HG03565 (cell line): ENCODE measurements around the gene LIFR.
"Not testable (repeated sequence)": the region's sequence is repeated elsewhere in the genome, so short reads cannot be mapped to it uniquely, and the experiment has no call there.

ENCODE experiments used
- ATAC-seq: cut with Tn5 transposase; IDR thresholded peaks from one replicate; pipeline ENCODE4 v1.9.1; 2021; ENCODE audit warnings: mild to moderate bottlenecking, moderate library complexity; ENCODE audit not compliant: unreplicated experiment

Gene LIFR

DNA sequence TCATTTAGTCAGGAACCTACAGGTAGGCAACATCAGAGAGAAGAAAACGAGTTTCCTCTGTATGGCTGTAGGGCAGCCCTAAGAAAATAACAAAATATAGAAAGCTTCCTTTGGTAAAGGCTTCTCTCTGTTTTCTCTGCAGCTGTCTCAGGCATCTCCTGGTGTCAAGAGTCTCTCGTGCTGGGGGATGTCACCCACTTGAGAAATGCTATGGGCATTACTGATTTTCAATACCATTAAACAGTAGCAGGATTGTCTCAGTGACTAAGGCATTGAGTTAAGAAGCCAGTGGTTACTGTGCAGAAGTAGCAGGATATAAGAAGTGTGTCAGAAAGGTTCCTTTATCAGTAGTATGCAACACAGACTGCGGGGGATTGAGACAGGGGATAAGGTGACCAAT lies 32.4 kb downstream of the LIFR start:
- ATAC-seq, result no peak

DNA sequence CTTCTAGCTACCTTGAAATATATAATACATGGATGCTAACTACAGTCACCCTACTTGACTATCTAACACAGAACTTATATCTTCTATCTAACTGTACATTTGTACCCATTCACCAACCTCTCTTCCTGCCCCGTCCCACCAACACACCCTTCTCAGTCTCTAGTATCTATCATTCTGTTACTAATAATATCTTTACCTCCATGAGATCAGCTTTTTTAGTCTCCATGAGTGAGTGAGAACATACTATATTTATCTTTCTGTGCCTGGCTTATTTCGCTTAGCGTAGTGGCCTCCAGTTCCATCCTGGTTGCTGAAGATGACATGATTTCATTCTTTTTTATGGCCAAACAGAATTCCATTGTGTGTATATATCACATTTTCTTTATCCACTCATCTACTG lies 37.0 kb downstream of the LIFR start:
- ATAC-seq, result no peak

DNA sequence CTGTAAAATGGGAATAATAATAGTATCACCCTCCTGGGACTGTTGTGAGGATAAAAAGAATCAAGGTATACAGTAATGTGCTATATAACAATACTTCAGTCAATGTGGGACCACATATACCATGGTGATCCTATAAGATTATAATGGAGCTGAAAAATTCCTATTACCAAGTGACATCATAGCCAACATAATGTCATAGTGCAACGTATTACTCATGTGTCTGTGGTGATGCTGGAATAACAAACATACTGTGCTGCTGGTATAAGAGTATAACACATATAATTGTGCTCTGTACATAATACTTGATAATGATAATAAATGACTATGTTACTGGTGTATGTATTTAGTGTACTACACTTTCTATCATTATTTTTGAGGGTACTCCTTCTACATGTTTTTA lies 38.1 kb downstream of the LIFR start:
- ATAC-seq, result no peak

DNA sequence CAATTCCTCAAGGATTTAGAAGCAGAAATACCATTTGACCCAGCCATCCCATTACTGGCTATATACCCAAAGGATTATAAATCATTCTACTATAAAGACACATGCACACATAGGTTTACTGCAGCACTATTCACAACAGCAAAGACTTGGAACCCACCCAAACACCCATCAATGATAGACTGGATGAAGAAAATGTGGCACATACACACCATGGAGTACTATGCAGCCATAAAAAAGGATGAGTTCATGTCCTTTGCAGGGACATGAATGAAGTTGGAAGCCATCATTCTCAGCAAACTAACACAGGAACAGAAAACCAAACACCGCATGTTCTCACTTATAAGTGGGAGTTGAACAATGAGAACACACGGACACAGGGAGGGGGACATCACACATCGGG lies 39.8 kb downstream of the LIFR start:
- not testable (repeated sequence) for ATAC-seq

DNA sequence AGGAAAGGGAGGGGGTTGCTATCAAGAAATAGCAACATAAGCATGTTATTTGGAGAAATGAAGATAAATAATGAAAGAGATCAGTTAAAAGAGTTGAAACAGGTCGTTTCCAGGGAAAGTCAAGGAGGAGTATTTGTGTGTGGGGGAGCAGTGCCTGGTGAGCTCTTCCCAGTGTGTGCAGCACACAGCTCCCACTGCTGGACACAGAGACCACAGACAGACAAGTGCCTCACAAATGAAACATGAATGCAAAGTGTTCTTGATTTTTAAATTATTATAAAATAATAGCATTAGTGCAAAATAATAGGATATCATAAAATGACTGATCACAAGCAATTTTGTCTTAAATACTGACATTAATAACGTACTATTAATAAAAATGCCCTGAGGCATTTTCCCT lies 40.8 kb downstream of the LIFR start:
- no peak for ATAC-seq

DNA sequence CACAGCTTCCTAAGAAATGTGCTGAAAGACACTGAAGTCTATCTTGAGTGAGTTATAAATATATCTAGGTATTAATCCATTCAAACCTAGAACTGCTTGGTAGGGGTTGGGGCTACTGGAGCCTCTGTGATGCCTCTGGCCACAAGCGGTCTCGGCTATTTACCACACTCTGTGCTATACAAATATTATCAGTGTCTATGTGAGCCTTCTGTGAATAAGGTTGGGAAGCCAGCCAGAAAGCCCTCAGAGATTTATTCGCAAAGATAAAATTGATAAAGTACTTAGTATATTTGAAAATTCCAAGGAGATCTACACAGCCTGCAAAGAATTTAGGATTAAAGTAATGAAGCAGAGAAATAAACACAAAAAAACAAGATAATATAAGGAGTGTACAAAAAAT lies 41.4 kb downstream of the LIFR start:
- ATAC-seq, result no peak

DNA sequence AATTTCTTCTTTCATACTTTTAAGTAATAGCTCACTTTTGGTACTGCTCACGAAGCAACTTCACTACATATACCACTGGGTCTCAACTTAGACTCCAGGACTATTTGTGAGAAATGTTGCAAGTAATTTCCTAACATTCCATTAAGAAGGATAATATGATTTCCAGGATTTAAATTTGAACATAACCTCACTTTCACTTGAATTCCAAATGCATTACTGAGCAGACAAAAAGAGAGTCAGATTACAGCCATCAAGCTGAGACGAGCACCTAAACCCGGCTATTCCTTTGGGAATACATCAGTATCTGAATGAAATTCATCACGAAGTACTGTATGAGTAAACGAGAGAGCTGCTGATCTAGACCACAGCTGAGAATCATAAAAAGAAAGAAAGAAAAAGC lies 47.3 kb downstream of the LIFR start:
- ATAC-seq, result no peak

DNA sequence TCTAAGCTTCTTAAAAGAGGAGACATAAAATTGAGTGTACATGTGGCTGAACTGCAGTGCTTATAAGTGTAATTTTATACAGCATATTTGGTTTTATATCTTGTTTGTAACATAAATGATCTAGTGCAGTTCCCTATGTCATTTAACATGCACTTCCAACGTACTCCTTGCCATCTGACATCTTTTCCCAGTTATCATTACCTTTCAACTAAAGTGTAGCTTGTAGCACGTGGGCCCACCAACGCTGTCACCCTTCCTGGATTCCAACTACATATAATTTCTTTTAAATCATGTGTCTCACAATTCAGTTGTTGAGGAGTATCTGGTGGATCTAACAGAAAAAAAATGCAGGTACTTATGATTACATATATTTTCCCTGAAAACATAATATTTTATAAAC lies 50.1 kb downstream of the LIFR start:
- no peak for ATAC-seq

DNA sequence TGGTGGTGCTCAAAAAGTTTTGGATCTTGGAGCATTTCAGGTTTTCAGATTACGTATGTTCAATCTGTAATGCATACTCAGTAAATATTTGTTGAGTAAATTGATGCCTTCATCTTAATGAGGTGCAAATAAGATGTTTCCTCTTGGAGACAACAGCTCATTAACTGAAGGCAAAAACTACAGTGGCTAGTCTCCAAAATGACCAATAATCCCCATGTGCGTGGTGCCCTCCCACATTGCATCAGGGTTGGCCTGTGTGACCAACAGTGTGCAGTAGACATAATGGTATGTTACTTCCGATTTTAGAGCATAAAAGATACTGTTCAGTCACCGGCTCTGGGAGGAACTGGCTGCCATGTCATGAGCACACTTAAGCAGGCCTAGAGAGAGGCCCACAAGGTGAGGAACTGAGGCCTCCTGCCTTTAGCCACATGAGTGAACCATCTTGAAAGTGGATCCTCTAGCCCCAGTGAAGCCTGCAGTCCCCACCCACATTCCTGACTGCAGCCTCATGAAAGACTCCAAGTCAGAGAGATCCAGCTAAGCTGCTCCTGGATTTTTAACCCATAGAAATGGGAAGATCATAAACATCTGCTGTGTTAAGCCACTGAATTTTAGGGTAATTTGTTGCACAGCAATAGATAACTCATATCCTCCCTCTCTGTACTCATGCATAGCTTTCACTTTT lies 55.7 kb downstream of the LIFR start:
- no peak for ATAC-seq

DNA sequence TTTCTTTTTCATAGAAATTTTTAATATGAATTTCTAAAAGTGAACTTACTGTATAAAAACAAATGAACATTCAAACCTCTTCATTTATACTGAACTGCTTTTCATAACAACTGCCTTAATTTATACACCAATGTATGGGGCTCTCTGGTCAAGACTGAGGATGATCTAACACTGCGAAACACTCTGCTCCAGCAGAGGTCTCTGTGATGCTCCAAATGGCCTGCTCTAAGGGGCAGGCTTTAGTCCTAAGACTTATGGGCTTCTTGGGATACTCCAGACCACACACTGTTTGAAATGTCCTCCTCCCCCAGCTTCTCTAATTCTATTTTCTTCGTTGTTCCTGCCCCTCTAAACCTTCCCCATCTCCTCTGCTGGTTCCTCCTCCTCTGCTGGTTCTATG lies 58.5 kb downstream of the LIFR start:
- ATAC-seq, result no peak

DNA sequence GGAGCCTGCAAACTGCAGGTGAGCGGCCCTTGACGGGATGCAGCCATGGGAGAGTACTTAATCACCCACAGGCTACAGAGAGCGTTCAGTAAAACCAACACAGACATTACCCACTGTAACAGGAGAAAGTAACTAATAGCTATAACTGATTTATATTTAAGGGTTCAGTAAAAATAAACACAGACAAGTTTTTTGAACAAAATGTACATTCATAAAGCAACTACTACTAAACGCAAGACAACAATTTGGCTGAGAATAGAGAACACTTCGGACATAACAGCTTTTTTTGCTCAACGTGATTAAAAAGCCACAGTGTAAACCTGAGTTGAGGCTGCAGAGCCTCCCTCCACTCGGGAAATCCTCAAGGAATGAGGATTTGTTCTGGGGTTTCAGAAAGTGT lies 61.7 kb downstream of the LIFR start:
- no peak for ATAC-seq

DNA sequence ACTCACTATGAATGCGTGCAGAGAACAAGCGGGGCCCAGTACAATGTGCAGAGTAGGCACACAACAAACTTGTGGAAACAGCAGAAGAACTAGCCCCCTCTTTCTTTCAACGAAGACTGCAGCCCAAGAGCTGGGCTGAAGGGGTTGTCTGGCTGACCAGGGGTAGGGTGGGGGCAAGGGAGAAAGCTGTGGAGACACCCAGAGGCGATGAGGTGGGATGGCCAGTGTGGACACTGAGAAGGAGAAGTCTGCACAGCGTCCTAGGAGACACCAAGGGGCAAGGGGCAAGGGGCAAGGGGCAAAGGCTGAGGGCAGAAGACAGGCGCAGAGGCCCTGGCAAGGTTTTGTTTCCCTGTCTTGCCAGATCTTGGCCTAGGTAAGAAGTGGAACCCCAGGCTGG lies 62.3 kb downstream of the LIFR start:
- no peak for ATAC-seq

DNA sequence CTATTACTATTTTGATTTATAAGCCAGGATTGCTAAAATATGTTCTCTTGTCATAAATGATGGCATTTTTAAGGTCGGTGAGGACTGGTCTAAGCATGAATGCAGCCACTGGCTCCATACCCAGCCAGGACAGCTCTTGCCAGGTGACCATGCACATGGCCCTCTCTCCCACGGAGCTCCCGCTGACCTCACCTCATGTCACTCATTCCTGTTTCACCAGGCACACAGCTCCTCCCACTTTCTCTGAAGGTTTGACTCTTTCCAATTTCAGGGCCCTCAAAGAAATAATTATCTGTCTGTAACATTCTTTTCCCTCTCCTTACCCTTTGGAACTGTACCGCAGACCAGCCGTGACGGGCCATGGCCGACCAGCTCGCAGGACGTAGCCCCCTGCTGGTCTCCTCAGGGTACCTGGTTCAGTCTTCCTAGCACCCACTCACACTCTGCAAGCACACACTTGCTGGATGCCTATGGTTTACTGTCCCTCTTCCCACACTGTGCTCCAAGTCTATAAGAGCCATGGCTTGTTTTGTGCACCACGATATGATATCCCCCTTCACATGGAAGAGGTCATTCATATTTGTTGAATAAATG lies 72.5 kb downstream of the LIFR start:
- no peak for ATAC-seq

DNA sequence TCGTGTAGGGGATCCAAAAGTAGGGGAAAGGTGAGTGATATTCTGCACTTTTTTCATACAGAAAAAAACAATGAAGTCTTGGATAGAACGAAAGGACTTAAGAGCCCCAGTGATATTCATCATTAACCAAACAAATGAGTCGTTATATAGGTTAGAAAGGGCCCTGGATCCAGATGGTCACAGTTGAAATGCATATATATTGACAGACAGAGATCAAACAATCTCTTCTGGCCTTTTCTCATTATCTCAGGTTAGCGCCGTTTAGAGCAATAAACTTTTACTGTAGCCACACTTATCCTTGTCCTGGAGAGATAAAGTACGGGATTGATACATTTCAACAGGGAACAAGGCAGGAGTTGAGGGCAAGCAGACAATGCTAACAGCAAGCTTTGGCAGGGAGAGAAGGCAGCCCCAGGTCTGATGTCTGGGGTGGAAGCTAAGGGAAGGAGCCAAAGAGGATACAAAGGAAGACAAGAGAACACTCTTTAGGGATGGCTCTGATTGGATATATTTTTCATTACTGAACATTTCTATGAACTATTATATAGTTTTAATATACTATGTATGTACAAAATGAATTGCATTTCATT lies 77.0 kb downstream of the LIFR start:
- ATAC-seq, result no peak

DNA sequence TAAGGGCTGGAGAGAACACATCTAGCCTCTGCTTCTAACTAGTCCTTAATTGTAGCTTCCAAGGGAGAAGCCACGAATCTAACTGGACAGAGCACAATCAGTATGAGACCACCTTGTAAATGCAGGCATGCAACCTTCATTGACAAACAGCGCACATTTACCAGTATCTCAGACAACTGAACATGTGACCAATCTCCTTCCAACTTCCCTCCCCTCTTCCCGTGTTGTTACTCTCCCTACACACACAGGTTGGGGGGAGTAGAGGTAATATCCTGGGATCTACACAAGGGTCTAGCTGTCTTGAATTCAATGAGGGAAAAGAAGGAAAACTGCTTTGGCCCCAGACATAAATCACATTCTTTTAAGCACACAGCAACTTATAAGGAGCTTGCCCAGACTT lies 77.6 kb downstream of the LIFR start:
- ATAC-seq, result no peak

DNA sequence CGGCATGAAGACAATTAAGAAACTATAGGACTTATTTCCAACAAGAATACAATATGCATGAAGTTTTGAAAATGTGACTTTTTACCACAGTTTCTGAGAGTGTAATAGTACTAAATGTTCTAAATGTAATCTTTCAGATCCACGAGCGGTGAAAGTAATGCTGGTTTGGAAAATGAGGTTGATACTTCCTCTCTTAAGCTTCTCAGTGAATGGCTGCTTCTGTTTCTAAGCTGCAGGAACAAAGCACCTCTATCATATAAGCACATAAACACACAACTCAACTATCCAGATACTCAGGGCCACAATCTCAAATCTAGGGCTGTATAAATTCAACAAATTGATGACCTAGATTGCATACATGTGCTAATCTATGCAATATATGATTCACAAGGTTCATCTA lies 78.3 kb downstream of the LIFR start:
- no peak for ATAC-seq

DNA sequence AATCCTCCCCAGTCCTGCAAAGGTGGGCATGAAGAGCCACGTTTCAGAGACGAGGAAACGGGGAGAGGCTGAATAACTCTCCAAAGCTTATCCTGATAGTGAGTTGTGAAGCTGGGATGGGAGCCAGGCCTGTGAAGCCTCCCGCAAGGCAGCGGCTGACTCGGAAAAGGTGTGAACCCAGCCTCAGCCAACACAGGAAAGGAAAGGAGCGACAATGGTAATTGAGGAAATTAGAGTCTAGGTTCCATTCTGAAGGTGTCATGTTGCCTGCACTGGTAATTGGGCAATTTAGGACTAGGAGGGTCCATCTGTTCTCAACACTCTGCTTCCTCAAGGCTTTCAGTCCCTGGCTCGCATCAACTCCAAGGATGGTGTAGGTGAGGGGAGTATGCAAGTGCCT lies 83.4 kb downstream of the LIFR start:
- no peak for ATAC-seq

DNA sequence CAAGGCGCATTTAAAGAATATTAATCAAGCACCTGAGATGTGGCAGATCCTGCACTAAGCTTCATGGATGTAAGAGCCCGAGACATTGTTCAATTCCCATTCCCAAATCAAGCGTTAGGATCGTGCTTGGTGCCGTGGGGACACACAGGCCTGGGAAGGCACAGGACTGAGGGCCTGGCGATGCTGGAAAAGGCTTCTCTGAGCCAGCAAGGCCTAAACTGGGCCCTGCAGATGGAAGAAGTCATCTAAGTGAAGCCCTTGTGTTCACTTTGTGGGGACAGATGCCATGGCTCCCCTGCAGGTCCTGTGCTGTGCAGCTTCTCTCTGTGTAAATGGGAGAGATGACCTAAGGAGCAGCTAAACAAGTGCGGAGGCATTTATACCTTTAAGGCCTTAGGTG lies 83.9 kb downstream of the LIFR start:
- ATAC-seq, result no peak

DNA sequence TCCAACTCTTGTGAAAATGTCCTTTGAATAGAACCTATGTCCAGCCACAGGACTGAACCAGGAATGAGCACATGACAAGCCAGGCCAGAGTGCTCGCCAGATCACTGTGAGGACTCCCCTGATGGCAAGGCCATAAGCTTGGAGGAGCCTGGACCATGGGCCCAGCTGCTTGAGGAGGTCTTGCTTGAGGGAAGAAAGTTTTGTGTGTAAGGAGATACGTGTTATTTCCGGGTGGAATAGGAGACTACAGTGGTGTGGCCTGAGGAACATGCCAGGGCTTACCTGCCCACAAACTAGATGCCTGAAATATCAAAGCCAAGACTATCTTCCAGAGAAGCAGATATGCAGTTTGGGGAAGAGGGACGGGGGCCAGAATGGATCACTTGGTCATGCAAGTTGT lies 84.7 kb downstream of the LIFR start:
- ATAC-seq, result no peak

DNA sequence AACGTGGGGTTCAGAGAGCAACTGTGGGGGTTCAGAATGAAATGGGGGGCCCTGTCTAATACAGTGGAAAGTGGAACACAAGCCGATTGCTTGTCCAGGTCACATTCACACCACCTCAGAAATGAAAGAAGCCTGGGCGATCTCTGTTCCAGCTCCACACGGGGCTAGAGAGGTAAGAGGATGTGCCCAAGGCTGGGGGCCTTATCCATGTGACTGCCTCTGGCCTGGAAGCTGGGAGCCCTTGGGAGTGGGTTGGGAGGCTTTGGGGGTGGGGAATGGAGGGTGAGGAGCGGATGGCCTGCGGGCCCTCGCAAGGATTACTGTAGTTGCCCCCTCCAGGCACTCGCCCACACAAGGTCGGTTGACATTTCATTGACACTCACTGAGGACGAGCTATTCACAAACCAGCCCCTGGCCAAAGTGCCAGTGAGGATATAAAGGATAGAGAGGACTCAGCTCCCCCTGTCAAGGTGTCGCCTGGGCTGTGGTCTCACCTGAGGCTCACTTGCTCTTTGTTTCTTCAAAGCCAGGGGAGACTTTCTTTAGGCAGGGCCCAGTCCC lies 86.7 kb downstream of the LIFR start:
- no peak for ATAC-seq

DNA sequence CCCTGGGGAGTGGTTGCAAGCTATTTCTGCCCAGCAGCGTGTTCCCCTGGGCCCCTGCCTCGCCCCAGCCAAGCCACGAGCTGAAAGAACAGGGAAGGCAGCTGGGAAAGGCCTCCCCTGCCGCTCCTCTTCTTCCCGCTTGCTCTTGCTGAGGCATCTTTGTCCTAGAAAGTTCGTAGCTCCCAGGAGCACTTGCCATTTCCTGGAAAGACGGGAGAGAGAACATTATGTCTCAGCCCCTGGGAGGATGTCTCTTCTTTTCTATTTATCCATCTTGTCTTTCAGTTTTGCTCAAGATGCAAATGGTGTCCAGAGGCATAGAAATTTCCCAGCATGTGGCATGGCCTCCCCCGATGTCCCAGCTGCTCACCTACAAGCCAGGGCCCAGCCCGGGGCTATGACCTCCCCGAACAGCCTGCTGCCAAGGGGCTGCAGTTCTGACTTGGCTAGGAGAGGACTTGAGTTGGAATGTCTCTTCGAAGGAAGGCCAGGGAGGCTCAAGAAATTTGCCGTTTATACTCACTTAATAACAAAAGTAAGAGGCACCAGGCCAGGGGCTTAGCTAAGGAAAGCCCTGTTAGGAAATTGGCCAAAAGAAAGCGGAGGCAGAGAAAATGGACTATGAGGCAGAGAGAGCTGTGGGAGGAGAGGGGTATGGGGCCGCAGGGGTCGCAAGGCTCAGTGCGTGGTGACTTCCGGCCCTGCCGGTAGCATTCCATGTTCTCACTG lies 87.3 kb downstream of the LIFR start:
- no peak for ATAC-seq

DNA sequence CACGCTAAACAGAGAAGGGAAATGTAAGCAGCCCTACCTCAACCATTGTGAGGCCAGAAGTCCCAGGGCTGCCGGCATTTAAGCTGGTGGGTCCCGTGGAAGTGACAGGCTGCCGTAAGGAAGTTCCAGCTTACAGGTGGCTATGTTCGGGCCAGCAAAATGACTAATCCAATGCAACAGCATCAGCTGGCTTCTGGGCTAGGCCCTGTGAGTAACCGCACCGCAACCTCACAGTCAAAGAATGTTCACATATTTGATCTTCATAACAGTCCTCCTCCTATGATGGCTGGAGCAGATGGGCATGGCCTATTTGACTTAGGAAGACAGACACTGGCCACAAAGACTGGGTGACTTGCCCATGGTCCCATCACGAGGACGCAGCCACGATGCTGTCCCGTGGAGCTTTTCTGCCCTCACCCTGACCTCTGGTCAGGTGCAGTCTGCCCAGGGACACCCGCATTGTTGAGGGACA lies 88.2 kb downstream of the LIFR start:
- ATAC-seq, result no peak
